Measurements from ENCODE around the gene SELENON.

The SELENON gene

DNA sequence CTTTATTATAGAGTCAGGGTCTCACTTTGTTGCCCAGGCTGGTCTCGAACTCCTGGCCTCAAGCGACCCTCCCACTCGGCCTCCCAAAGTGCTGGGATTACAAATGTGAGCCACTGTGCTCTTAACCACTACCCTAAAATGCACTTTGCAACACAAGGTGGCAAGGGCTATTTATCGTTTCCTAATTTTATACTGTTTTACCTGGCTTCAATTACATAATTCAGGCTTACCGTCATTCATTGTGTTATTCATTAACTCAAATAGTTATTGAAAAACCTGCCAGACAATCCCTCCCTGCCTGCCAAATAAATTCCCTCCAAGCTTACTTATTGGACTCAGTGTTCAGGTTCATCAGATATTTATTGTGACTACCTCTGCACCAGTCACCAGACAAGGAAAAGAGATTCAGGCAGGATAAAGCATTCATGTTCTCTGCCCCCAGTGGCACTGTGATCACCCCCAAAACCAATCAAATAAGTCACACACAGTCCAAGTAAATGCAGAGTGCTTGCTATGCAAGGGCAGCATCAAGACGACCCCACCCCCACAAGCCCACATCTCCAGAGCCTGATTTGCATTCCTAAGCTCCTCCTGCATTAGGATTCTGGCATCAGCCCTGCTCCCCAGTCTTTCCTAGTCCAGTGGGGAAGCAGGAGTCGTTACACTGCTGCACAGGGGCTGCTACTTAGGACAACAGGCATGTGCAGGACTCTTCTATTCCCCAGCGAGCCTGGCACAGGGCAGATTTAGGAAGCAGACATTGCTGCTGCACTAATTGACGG, 67.4 kb downstream of the SELENON start:
- no peak for DNase-seq

Data from NCI-H2171 (cell line).